Measurements from ENCODE around the gene NCOA3.

GRCh38 chr20:47585087-47585747 lies 83.5 kb downstream of the NCOA3 start:
- TF ChIP-seq, protein P1, sequence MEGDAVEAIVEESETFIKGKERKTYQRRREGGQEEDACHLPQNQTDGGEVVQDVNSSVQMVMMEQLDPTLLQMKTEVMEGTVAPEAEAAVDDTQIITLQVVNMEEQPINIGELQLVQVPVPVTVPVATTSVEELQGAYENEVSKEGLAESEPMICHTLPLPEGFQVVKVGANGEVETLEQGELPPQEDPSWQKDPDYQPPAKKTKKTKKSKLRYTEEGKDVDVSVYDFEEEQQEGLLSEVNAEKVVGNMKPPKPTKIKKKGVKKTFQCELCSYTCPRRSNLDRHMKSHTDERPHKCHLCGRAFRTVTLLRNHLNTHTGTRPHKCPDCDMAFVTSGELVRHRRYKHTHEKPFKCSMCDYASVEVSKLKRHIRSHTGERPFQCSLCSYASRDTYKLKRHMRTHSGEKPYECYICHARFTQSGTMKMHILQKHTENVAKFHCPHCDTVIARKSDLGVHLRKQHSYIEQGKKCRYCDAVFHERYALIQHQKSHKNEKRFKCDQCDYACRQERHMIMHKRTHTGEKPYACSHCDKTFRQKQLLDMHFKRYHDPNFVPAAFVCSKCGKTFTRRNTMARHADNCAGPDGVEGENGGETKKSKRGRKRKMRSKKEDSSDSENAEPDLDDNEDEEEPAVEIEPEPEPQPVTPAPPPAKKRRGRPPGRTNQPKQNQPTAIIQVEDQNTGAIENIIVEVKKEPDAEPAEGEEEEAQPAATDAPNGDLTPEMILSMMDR (IDR thresholded peaks at IDR 0.05): no peak
- no peak for TF ChIP-seq POLR2AphosphoS5 (IDR thresholded peaks at IDR 0.05)
